ENCODE data around the gene REV3L. TPM values are rescaled to one million over a fixed set of nuclear protein-coding genes. Genes with fewer than 3 reads are reported as not detected.

REV3L gene
- total and polyA plus RNA-seq, 7 experiments from 2014 or later: 8.6 to 31.8 (median 19.9) TPM

- intact Hi-C loops (cut with micrococcal nuclease): loop anchor here in 1 of 2 donors (10.0 kb wide), 1 partner anchor 609 kb away; the partner anchor contains the start of gene FYN
- CTCF ChIA-PET: no interaction called here
- Histone ChIP-seq H3K36me3 (ENCODE audit: control insufficient read depth in 2 of 3, insufficient read depth in 3 of 3, low read length in 3 of 3) (peaks cover 5 to 36% (median 17%) of the 10 kb centered on the region in 3 experiments), H3K9me3 (ENCODE audit: control insufficient read depth in 2 of 3, low read length in 3 of 3) (no peaks in the 10 kb centered on the region), H3K27me3 (ENCODE audit: control insufficient read depth in 2 of 2, insufficient read depth in 2 of 2, low read length in 2 of 2) (no peaks in the 10 kb centered on the region), H3K27ac (ENCODE audit: low read depth, low read length) (no peak overlapping the region), H3K4me3 (ENCODE audit: low read length) (no peak overlapping the region), H3K4me1 (ENCODE audit: control insufficient read depth in 2 of 2, insufficient read depth in 2 of 2, low read length in 2 of 2) (peaks cover 0 to 4% of the 10 kb centered on the region in 2 donors)
- Mint-ChIP-seq H3K9me3 (no peaks in the 10 kb centered on the region), H3K27ac (no peak overlapping the region), H3K36me3 (peaks cover 9 to 53% (median 45%) of the 10 kb centered on the region in 5 donors), H3K27me3 (no peaks in the 10 kb centered on the region), H3K4me3 (no peak overlapping the region), H3K4me1 (peaks cover 21 to 52% (median 34%) of the 10 kb centered on the region in 7 donors)
- POLR2A ChIA-PET: interaction anchor here (1.3 kb wide), 1 partner anchor 213 kb away, joined by 3 read pairs; no protein-coding TSS in a partner anchor
- ATAC-seq (no peak), DNase-seq (no peak)
Observed at GRCh38 chr6:111265842-111266241, 217.2 kb downstream of the REV3L start.

DNA sequence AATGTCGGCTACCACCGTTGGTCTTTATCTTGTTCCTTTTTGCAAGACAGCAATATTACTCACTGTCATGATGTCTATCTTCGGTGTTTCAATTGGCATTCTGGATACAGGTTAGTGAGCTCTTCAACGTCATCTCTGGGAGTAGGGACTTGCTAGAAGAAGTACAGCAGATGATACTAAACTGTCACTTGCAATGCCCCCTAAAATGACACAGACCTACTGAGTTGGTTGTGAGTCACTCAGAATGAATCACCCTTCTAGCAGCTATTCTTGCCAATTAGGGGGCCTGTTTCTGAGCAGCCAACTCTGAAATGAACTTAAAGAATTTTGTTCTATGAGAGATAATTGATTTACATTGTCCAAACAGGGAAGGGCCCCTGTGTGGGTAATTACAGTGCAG is 219.2 kb downstream of the REV3L start:
- Histone ChIP-seq H3K36me3 (ENCODE audit: control insufficient read depth in 2 of 3, insufficient read depth in 3 of 3, low read length in 3 of 3) (peaks cover 5 to 25% (median 17%) of the 10 kb centered on the region in 3 experiments), H3K27ac (ENCODE audit: low read depth, low read length) (no peak overlapping the region), H3K4me1 (ENCODE audit: control insufficient read depth in 2 of 2, insufficient read depth in 2 of 2, low read length in 2 of 2) (peaks cover 6 to 17% of the 10 kb centered on the region in 2 donors), H3K9me3 (ENCODE audit: control insufficient read depth in 2 of 3, low read length in 3 of 3) (no peaks in the 10 kb centered on the region), H3K27me3 (ENCODE audit: control insufficient read depth in 2 of 2, insufficient read depth in 2 of 2, low read length in 2 of 2) (no peaks in the 10 kb centered on the region), H3K4me3 (ENCODE audit: low read length) (no peak overlapping the region)
- H3K9me3 Mint-ChIP-seq: peaks cover 0 to 5% (median 0%) of the 10 kb centered on the region in 11 donors
- H3K36me3 Mint-ChIP-seq: peaks cover 9 to 38% (median 34%) of the 10 kb centered on the region in 5 donors
- POLR2A ChIA-PET: no interaction called here
- peaks cover 0 to 3% (median 0%) of the 10 kb centered on the region in 5 donors for H3K27me3 Mint-ChIP-seq
- DNase-seq (no peak), ATAC-seq (no peak)
- no peak overlapping the region for H3K4me3 Mint-ChIP-seq
- intact Hi-C loops (cut with micrococcal nuclease): loop anchor here in 1 of 2 donors (10.0 kb wide), 1 partner anchor 611 kb away; the partner anchor contains the start of gene FYN
- no peak overlapping the region for H3K27ac Mint-ChIP-seq
- CTCF ChIA-PET: no interaction called here
- H3K4me1 Mint-ChIP-seq: peaks cover 21 to 56% (median 40%) of the 10 kb centered on the region in 7 donors

- Histone ChIP-seq H3K36me3 (ENCODE audit: control insufficient read depth in 2 of 3, insufficient read depth in 3 of 3, low read length in 3 of 3) (peaks cover under 1 to 11% (median 9%) of the 10 kb centered on the region in 3 experiments), H3K27ac (ENCODE audit: low read depth, low read length) (no peak overlapping the region), H3K4me1 (ENCODE audit: control insufficient read depth in 2 of 2, insufficient read depth in 2 of 2, low read length in 2 of 2) (peaks cover 6 to 17% of the 10 kb centered on the region in 2 donors), H3K9me3 (ENCODE audit: control insufficient read depth in 2 of 3, low read length in 3 of 3) (no peaks in the 10 kb centered on the region), H3K27me3 (ENCODE audit: control insufficient read depth in 2 of 2, insufficient read depth in 2 of 2, low read length in 2 of 2) (no peaks in the 10 kb centered on the region), H3K4me3 (ENCODE audit: low read length) (no peak overlapping the region)
- DNase-seq: no peak
- peaks cover 0 to 12% (median 0%) of the 10 kb centered on the region in 5 donors for H3K27me3 Mint-ChIP-seq
- H3K4me1 Mint-ChIP-seq: peaks cover 13 to 37% (median 30%) of the 10 kb centered on the region in 7 donors
- H3K9me3 Mint-ChIP-seq: peaks cover 0 to 5% (median 0%) of the 10 kb centered on the region in 11 donors
- ATAC-seq: no peak
- ChIA-PET POLR2A (no interaction called here), CTCF (no interaction called here)
- peaks cover 0 to 11% (median 5%) of the 10 kb centered on the region in 5 donors for H3K36me3 Mint-ChIP-seq
- H3K4me3 Mint-ChIP-seq: peak overlapping the region; percentile 75 to 90 (median 86)
- H3K27ac Mint-ChIP-seq: peak overlapping the region; percentile 32 to 96 (median 88)
- intact Hi-C loops (cut with micrococcal nuclease): loop anchor here in 1 of 2 donors (10.0 kb wide), 1 partner anchor 614 kb away; the partner anchor contains the start of gene FYN
Observed at GRCh38 chr6:111260570-111261298, 222.3 kb downstream of the REV3L start.

- ChIA-PET POLR2A (interaction anchor here (0.6 to 2.2 kb wide), 15 partner anchors 9 to 828 kb away, joined by 3 to 26 read pairs (median 5); partner anchors contain the start of genes AMD1, CDK19, FAM229B and FYN), CTCF (interaction anchor here (0.7 to 2.0 kb wide), 23 partner anchors 9 to 1545 kb away, joined by 3 to 46 read pairs (median 4); partner anchors contain the start of gene REV3L)
- Mint-ChIP-seq H3K4me1 (peaks cover 12 to 37% (median 30%) of the 10 kb centered on the region in 7 donors), H3K36me3 (peaks cover 0 to 6% (median 3%) of the 10 kb centered on the region in 5 donors), H3K27ac (peak overlapping the region; percentile 83 to 97 (median 92)), H3K27me3 (peaks cover 0 to 18% (median 0%) of the 10 kb centered on the region in 5 donors), H3K9me3 (peaks cover 0 to 5% (median 0%) of the 10 kb centered on the region in 11 donors), H3K4me3 (peak overlapping the region; percentile 75 to 90 (median 86))
- Histone ChIP-seq H3K27ac (ENCODE audit: low read depth, low read length) (peak overlapping the region; percentile 87), H3K27me3 (ENCODE audit: control insufficient read depth in 2 of 2, insufficient read depth in 2 of 2, low read length in 2 of 2) (no peaks in the 10 kb centered on the region), H3K4me3 (ENCODE audit: low read length) (peak overlapping the region; percentile 89), H3K4me1 (ENCODE audit: control insufficient read depth in 2 of 2, insufficient read depth in 2 of 2, low read length in 2 of 2) (peaks cover 6 to 17% of the 10 kb centered on the region in 2 donors), H3K9me3 (ENCODE audit: control insufficient read depth in 2 of 3, low read length in 3 of 3) (no peaks in the 10 kb centered on the region), H3K36me3 (ENCODE audit: control insufficient read depth in 2 of 3, insufficient read depth in 3 of 3, low read length in 3 of 3) (peaks cover 0 to 10% (median 7%) of the 10 kb centered on the region in 3 experiments)
- DNase-seq (peak; percentile 98 to 99 (median 99)), ATAC-seq (peak; percentile 99)
- intact Hi-C loops (cut with micrococcal nuclease): loop anchor here (1.0 to 10.0 kb wide), 30 partner anchors 145 to 1568 kb away; partner anchors contain the start of genes AMD1 (in 2 of the 2), CDK19 (in 2 of the 2), FAM229B (in 2 of the 2) and GTF3C6 (in 2 of the 2)
Observed at GRCh38 chr6:111259089-111259831, 223.8 kb downstream of the REV3L start.

DNA sequence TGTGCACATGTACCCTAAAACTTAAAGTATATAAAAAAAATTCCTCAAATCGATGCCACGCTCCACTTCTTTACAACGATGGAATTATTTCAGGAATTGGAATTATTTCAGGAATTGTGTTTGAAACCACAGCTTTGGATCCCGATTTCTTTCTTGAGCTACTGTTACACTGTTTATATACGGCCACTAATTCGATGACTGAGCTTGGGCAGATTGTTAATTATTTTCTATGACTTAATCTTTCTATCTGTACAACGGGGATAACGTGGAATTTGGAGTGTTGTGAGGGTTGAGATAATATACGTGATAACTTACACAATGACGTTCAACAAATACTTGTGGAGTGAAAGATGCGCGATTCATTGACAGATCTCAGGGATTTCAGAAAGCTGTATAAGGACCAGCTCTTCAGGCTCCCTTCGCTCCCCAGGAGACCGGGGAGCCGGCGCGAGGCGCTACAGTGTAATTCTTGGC is 224.4 kb downstream of the REV3L start:
- H3K27me3 Mint-ChIP-seq: peaks cover 0 to 24% (median 0%) of the 10 kb centered on the region in 5 donors
- no peak for DNase-seq
- peaks cover 0 to 5% (median 0%) of the 10 kb centered on the region in 11 donors for H3K9me3 Mint-ChIP-seq
- intact Hi-C loops (cut with micrococcal nuclease): loop anchor here (1.0 to 10.0 kb wide), 30 partner anchors 144 to 1568 kb away; partner anchors contain the start of genes AMD1 (in 2 of the 2), CDK19 (in 2 of the 2), FAM229B (in 2 of the 2) and GTF3C6 (in 2 of the 2)
- H3K4me1 Mint-ChIP-seq: peaks cover 12 to 34% (median 26%) of the 10 kb centered on the region in 7 donors
- Histone ChIP-seq H3K27me3 (ENCODE audit: control insufficient read depth in 2 of 2, insufficient read depth in 2 of 2, low read length in 2 of 2) (no peaks in the 10 kb centered on the region), H3K9me3 (ENCODE audit: control insufficient read depth in 2 of 3, low read length in 3 of 3) (no peaks in the 10 kb centered on the region), H3K4me3 (ENCODE audit: low read length) (peak overlapping the region; percentile 89), H3K27ac (ENCODE audit: low read depth, low read length) (peak overlapping the region; percentile 46), H3K4me1 (ENCODE audit: control insufficient read depth in 2 of 2, insufficient read depth in 2 of 2, low read length in 2 of 2) (peaks cover 6 to 17% of the 10 kb centered on the region in 2 donors), H3K36me3 (ENCODE audit: control insufficient read depth in 2 of 3, insufficient read depth in 3 of 3, low read length in 3 of 3) (peaks cover 0 to 4% (median under 1%) of the 10 kb centered on the region in 3 experiments)
- peaks cover 0 to 3% (median 1%) of the 10 kb centered on the region in 5 donors for H3K36me3 Mint-ChIP-seq
- H3K27ac Mint-ChIP-seq: peak overlapping the region; percentile 83 to 97 (median 92)
- CTCF ChIA-PET: interaction anchor here (0.6 to 2.0 kb wide), 23 partner anchors 9 to 905 kb away, joined by 3 to 46 read pairs (median 4); partner anchors contain the start of gene REV3L
- ATAC-seq: no peak
- POLR2A ChIA-PET: interaction anchor here (0.6 to 2.2 kb wide), 15 partner anchors 8 to 828 kb away, joined by 3 to 26 read pairs (median 5); partner anchors contain the start of genes AMD1, CDK19, FAM229B and FYN
- peak overlapping the region; percentile 75 to 90 (median 86) for H3K4me3 Mint-ChIP-seq
